ENCODE measurements around the gene PANK4.
"Not testable (repeated sequence)": the region's sequence is repeated elsewhere in the genome, so short reads cannot be mapped to it uniquely, and the experiment has no call there.

Gene PANK4

DNA sequence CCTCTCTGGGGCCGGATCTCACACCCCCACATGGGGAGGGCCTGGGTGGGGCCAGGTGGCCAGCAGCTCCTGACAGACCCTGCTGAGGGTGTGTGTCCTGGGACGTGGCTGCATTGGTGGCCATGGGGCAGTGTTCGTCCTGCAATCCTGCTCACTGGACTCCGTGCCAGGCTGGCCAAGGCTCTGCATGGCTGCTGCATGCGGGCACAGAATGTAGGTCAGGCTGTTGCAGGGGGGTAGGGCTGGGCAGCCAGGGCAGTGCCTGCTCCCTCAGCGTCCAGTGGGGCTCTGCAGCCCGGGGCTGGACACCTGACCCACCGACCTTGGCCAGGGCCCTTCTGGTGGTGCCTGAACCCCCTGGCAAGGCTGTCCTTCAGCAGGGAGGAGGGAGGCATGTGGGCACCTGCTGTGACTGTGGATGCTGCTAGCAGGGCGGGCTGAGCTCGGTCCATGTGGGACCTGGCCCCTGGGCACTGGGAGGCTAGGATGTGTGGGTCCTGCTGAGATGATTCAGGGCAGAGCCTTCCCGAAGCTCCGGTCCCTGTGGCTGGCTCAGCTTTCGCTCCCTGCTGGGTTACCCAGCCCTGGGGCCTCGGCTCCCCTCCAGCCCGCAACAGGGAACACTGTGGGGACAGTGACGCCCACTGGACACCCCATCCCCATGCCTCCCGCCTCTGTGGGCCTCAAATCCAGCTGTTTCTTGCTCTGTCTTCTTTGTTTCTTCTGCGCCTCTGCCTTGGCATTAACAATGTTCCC is 65.2 kb downstream of the PANK4 start:
- DNase-seq (ENCODE audit: low read depth in 2 of 2) = no peak

DNA sequence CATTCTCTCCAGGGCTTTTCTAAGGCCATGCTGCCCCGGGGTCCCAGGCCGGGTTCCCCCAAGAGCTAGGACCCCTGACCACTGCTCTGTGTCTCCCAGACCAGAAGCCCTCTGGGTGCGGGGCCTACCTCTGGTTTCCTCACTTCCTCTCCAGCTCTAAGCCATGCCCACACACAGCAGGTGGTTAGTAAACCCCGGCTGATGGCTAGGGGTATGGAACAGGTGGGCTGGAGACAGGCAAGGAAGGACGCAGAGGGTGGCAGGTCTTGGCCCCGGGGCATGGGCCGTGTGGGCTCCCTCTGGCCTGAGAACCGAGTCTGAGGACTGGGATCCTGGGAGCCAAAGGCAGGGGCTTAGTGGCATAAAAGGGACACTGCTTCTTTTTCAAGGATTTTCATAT is 66.2 kb downstream of the PANK4 start:
- no peak for DNase-seq (ENCODE audit: low read depth in 2 of 2)

DNA sequence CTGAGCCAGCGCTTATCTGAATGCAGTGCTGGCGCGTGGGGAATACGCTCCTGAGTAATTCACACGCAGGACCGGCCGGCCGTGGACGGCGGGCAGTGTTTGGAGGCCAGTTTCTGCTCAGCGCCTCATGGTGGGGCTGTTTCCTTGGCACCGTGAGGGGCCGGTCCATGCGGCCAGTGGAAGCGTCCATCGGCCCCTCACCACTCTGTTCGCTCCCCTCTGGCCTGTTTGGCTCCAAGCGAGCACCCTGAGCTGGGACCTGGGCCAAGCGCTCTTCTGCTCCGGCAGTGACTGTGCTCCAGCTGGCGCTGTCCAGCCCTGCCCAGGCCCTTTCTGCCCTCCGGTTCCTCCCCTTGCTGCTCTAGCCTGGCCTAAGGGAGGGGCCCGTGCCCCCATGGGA is 66.6 kb downstream of the PANK4 start:
- DNase-seq (ENCODE audit: low read depth in 2 of 2) = no peak

DNA sequence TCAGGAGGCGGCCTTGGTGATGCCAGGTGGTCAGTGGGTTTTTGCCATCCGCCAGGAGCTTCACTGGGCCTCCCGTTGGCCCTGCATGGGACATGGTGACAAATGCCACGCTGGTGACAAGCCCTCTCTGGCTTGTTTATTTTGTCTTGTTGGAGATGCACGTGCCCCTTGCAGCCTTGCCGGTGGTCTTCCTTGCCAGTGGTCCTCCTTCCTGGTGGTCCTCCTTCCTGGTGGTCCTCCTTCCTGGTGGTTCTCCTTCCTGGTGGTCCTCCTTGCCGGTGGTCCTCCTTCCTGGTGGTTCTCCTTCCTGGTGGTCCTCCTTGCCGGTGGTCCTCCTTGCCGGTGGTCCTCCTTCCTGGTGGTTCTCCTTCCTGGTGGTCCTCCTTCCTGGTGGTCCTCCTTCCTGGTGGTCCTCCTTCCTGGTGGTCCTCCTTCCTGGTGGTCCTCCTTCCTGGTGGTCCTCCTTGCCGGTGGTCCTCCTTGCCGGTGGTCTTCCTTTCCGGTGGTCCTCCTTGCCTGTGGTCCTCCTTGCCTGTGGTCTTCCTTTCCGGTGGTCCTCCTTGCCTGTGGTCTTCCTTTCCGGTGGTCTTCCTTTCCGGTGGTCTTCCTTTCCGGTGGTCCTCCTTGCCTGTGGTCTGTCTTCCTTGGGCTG is 67.2 kb downstream of the PANK4 start:
- not testable (repeated sequence) for DNase-seq (ENCODE audit: low read depth in 2 of 2)

DNA sequence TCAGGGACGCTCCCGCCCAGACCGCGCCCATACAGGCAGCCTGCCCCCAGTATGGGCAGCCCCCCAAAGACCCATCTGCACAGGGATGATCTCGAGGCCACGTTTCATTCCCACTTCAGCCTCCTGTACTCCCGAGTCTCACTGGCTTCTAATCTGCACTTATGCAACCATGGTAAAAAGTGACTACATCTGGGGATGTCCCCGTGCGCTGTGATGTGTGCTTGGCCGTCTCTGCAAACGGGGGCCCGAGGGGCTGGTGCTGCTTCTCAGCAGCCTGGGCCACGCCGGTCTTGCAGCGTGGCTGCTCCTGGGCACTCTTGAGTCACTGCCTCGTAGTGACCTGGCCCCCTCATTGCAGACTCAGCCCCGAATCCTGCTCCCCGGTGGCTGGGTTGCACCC is 67.7 kb downstream of the PANK4 start:
- DNase-seq (ENCODE audit: low read depth in 2 of 2) = no peak

Data from fibroblast of skin of left quadriceps (primary cell).